ENCODE data around the gene SCMH1. TPM values are rescaled to one million over a fixed set of nuclear protein-coding genes. Genes with fewer than 3 reads are reported as not detected.

The SCMH1 gene
- total RNA-seq, 2 experiments from 2014 or later = 25.3 to 26.1 TPM

DNA sequence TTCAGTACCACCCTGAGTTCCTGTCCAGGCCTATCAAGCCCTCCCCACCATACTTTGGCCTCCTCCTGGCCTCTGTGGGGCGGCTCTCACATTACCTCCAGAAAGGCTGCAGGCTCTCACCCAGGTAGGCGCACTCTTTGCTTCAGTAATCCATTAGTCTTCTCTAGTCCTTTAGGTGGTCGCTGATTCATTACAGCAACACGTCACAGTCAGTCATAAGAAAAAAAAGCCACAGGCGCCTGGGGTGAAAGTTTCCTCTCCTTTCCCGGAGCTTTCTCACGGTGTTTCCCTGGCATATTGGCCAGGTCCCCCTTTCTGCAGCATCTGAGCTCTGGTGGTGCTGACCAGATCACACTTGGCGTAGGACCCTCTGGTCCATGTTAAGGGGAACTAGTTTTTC lies 232.6 kb downstream of the SCMH1 start:
- Mint-ChIP-seq H3K27ac (peak overlapping the region; percentile 16), H3K9me3 (no peaks in the 10 kb centered on the region), H3K27me3 (no peaks in the 10 kb centered on the region), H3K4me1 (ENCODE audit: low read depth) (peaks cover 6% of the 10 kb centered on the region), H3K4me3 (no peak overlapping the region), H3K36me3 (ENCODE audit: low read depth) (peaks cover 70% of the 10 kb centered on the region)
- intact Hi-C loops (cut with micrococcal nuclease) = no loop called here
- ChIA-PET CTCF (no interaction called here), POLR2A (no interaction called here)
- DNase-seq (no peak), ATAC-seq (no peak)
- TF ChIP-seq, protein P1, sequence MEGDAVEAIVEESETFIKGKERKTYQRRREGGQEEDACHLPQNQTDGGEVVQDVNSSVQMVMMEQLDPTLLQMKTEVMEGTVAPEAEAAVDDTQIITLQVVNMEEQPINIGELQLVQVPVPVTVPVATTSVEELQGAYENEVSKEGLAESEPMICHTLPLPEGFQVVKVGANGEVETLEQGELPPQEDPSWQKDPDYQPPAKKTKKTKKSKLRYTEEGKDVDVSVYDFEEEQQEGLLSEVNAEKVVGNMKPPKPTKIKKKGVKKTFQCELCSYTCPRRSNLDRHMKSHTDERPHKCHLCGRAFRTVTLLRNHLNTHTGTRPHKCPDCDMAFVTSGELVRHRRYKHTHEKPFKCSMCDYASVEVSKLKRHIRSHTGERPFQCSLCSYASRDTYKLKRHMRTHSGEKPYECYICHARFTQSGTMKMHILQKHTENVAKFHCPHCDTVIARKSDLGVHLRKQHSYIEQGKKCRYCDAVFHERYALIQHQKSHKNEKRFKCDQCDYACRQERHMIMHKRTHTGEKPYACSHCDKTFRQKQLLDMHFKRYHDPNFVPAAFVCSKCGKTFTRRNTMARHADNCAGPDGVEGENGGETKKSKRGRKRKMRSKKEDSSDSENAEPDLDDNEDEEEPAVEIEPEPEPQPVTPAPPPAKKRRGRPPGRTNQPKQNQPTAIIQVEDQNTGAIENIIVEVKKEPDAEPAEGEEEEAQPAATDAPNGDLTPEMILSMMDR (IDR thresholded peaks at IDR 0.05) = no peak

DNA sequence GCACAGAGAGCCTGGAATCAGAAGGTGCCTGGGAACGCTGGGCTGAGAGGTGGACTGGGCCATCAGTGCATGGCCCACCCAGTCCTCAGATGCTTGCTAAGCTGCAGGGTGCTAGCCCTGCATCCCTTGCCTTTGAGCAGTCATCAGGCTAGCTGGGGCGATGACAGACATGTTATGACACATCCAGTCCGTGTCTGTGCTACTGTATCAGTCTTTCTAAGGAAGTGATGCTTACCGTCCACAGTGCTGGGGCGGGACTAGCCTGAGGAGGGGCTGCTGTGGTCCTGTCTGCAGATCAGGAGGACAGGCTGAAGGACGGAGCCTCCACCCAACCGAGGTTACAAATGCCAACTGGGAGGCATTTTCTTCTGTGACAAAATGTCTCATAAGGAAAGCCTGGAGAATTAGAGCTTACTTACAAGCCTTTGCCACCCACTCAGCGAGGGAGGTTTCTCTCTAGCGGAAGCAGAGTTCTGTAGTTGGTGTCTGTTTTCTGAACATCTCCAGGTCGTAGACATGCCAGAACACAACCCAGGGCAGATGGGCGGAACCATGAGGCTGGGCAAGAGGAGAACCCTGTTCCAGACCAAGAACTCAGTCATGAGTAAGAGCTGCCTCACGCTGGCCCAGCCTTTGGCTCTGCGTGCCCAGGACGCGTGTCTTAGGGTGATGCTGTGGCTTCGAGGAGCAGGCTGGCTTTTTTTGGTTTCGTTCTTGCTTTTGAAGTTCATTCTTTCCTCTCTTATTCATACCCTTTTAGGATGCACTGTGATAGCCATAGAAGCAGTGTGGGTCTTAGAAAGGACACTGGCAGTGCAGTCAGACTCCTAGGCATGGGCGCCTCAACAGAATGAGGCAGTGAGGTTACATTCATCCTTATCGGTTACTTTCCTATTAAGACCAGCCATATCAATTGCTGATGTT lies 234.9 kb downstream of the SCMH1 start:
- no peaks in the 10 kb centered on the region for H3K9me3 Mint-ChIP-seq
- DNase-seq = no peak
- H3K4me3 Mint-ChIP-seq = no peak overlapping the region
- peaks cover 76% of the 10 kb centered on the region for H3K36me3 Mint-ChIP-seq (ENCODE audit: low read depth)
- ATAC-seq = no peak
- ChIA-PET POLR2A (interaction anchor here (1.2 kb wide), 2 partner anchors 9 to 14 kb away, joined by 3 read pairs; partner anchors contain the start of gene SLFNL1), CTCF (no interaction called here)
- intact Hi-C loops (cut with micrococcal nuclease) = no loop called here
- H3K27me3 Mint-ChIP-seq = no peaks in the 10 kb centered on the region
- H3K4me1 Mint-ChIP-seq (ENCODE audit: low read depth) = peaks cover 18% of the 10 kb centered on the region
- TF ChIP-seq, protein P1 (IDR thresholded peaks at IDR 0.05) = no peak
- peak overlapping the region; percentile 33 for H3K27ac Mint-ChIP-seq

DNA sequence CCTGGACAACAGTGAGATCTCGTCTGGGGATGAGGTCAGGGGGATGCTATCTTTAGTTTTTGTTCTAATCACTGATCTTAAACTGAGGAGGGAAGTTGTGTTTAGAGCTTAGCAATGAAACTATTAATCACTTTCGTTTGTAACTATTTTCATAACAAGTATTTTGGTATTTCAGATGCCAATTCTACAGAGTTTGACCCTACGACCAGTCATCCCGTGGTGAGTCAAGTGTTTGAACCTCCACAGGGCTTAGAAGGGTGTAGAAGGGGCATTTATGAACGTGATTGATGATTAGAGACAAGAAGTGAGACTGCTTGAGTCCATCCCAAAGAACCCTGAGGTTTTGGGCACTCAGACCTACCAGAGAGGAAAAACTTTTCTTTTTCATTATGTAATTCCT lies 236.2 kb downstream of the SCMH1 start:
- H3K36me3 Mint-ChIP-seq (ENCODE audit: low read depth) = peaks cover 80% of the 10 kb centered on the region

DNA sequence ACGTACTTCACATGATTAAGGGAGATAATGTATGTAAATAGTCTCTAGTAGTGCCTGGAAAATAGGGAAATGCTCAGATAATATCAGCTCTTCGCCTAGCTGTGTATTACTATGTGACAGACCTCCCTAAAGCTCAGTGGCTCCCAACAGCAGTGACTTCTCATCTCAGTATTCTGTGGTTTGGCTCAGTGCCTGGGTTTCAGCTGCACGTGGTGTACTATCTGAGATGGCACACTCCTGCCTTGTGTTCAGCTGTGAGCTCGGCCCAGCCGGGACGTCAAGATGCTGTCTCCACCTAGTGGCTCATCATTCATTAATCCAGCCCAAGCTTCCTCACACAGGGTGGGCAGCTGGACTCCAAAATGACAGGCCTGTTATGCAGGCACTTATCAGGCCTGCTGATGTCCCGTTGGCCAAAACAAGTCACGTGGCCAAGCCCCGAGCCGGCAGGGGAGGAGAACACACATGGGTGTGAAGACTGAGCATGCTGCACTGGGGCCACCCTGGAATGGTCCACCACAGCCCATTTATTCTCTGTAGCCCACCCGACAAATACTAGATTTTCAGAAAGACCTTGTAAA lies 238.4 kb downstream of the SCMH1 start:
- Mint-ChIP-seq H3K4me3 (no peak overlapping the region), H3K27ac (peak overlapping the region; percentile 37)

More for the DNA sequence above, 236.2 kb downstream of the SCMH1 start:
- CTCF ChIA-PET = no interaction called here
- H3K9me3 Mint-ChIP-seq = no peaks in the 10 kb centered on the region
- intact Hi-C loops (cut with micrococcal nuclease) = no loop called here
- H3K27me3 Mint-ChIP-seq = no peaks in the 10 kb centered on the region
- POLR2A ChIA-PET = interaction anchor here (6.4 kb wide), 1 partner anchor 21 kb away, joined by 67 read pairs; no protein-coding TSS in a partner anchor
- H3K4me1 Mint-ChIP-seq (ENCODE audit: low read depth) = peaks cover 25% of the 10 kb centered on the region
- no peak overlapping the region for H3K27ac Mint-ChIP-seq
- ATAC-seq = no peak
- DNase-seq = no peak
- TF ChIP-seq, protein P1 (IDR thresholded peaks at IDR 0.05) = no peak
- H3K4me3 Mint-ChIP-seq = no peak overlapping the region

More for the DNA sequence above, 238.4 kb downstream of the SCMH1 start:
- H3K36me3 Mint-ChIP-seq (ENCODE audit: low read depth) = peaks cover 82% of the 10 kb centered on the region
- no peaks in the 10 kb centered on the region for H3K27me3 Mint-ChIP-seq
- TF ChIP-seq, protein P1 (IDR thresholded peaks at IDR 0.05) = peak; percentile 46
- peak; percentile 96 for ATAC-seq
- peaks cover 27% of the 10 kb centered on the region for H3K4me1 Mint-ChIP-seq (ENCODE audit: low read depth)
- peak; percentile 98 for DNase-seq
- CTCF ChIA-PET = interaction anchor here (0.6 to 2.3 kb wide), 9 partner anchors 9 to 141 kb away, joined by 3 to 12 read pairs (median 3); partner anchors contain the start of genes CITED4, CTPS1 and SLFNL1
- no peaks in the 10 kb centered on the region for H3K9me3 Mint-ChIP-seq
- POLR2A ChIA-PET = interaction anchor here (1.0 to 6.4 kb wide), 9 partner anchors 10 to 28 kb away, joined by 3 to 67 read pairs (median 7); partner anchors contain the start of genes CTPS1 and SLFNL1
- intact Hi-C loops (cut with micrococcal nuclease) = no loop called here
